Hematopoietic multipotent progenitor cell treated with erythropoietin and hydrocortisone succinate and interleukin-3 and kit ligand, for 17 days (in vitro differentiated cells): Measurements from ENCODE around the gene AMPD3.

Experiments
- DNase-seq: peaks from one replicate; pipeline ENCODE4 v3.0.0-alpha.2; 2015; ENCODE audit warnings: low spot score

Gene AMPD3

DNA sequence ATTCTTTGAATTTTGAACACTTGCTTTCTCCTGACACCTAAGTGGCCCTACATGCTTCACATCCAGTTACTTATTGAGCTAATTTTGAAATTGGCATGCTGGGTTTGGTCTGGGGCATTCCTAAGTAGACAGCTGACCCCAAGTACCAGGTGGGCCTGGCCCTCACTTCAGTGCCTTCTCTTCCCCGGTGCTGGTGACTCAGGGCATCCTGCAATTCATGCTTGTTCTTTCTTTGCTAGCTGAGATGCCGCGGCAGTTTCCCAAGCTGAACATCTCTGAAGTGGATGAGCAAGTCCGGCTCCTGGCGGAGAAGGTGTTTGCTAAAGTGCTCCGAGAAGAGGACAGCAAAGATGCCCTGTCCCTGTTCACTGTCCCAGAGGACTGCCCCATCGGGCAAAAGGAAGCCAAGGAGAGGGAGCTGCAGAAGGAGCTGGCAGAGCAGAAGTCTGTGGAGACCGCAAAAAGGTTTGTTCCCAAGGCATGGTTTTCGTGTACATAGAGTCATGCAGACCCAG lies 6.3 kb downstream of the AMPD3 start:
- DNase-seq, result no peak

DNA sequence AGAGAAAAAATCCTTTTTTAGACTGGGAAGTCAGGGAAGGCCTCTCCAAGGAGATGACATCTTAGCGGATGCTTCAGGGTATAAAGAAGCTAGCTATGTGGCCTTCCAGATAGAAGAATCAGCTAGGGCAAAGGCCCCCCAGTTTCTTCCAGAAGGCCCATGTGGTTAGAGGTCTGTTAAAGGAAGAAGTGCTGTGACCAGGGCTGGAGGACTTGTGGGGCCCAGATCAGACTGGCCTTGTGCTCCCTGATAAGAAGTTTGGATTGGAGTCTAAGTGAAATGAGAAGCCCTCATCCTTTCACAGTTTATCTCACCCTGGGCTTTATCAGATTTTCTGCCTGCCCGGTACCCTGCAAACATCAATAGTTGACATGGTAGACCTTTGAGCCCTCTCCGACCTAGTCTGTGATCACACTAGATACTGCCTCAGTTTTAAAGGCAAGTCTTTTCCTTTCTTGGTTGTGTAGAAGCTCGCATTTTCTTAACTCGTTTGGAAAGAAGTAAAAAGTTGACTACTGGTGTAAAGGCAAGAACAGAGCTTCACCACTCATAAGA lies 7.8 kb downstream of the AMPD3 start:
- DNase-seq, result no peak

DNA sequence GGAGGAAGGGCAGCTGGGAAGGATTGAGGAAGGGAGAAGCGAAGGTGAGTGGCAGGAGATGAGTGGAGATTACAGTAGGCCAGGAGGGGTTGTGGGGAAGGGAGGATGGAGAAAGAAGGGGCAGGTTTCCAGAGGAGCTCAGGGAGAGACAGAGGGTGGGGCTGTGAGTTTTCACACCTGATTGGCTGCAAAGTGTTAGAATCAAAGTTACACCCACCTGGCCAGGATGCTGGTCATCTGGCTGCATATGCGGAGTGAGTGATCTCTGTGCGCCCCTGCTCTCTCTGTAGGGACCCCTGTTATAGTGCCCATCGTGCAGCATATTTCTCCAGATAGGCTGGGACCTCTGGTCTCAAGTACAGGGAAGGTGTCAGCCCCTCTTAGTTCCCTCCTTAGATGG lies 18.3 kb downstream of the AMPD3 start:
- no peak for DNase-seq

DNA sequence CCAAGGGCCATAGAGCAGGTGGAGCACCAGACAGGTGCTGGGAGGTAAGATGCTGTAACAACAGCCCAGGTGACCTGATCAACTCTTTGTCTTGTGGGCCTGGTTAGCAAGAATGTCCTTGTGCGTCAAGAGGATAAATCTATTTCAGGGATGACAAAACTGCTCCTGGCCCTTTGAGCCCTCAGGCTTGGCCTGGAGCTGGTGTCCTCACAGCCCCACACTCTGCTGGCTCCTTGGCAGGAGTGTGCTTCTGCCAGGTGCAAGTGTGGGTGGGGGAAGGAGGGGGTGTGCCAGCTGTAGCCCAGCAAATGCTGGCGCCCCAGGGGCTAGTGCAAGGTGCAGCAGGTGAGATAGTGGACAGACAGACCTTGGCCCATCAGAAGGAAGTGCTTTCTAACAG lies 19.5 kb downstream of the AMPD3 start:
- DNase-seq, result no peak

DNA sequence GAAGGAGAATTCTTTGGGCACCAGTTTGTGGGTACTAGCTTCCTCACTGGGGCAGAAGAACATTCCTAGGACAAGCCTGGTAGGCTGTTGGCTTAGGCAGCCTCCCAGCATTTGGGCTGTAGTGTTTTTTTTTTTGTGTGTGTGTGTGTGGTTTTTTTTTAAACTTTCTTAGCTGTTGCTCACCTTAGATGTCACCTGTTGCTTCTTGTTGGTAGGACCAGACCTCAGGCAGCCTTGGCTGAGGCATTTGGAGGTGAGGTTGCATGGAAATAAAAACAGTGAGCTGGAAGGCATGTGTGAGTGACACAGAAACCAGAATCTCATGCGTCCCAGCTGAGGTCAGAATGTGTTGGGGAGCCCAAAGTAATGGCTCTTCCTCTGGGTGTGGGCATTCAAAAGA lies 21.3 kb downstream of the AMPD3 start:
- DNase-seq, result no peak

DNA sequence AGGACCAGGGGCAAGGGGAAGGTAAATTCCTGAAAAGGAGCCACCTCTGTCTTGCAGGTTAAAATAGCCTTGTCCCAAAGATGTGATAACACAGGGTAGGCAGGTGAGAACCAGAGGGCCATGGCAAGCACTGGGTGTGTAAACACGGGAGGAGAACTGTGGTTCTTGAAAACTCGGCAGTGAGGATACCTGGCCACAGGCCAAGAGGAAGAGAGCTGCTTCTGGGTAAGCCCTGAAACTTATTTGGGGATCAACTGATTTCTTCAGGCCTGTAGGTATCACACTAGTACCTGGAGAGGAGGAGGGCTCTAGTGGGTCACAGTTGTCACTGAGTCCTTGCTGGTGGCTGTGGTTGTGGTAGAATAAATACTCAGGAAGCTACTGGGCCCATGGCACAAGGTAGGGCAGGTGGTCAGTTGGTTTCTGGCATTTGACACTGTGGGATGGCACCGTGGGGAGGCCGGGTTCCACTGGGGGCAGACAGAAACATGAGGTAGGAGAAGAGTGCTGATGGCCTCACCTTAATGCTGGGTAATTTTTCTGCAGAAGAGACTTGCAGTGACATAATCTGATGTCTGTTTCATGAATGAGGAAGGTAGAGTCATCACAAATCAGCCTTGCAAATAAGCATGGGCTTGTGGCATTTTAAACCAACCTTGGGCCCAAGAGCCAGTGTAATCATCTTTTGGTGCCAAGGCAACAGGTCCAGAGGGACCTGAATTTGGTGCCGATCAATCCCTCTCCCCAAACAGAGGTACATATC lies 22.0 kb downstream of the AMPD3 start:
- no peak for DNase-seq

DNA sequence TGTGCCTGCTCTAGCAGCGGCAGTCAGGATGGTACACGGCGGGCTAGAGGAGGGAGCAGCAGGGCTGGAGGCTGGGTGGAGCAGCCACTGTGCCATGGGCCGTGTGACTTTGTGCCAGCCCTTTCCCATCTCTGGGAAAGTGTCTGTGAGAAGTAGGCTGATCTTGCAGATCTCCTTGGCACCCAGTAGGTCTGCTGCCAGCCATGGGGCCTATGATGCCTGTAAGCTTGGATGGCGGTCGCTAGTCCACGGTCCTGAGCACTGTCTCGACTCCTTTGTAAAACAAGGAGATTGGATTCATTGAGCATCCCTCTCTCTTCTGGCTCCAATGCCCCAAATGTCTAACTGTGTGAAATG lies 22.6 kb downstream of the AMPD3 start:
- DNase-seq, result no peak

DNA sequence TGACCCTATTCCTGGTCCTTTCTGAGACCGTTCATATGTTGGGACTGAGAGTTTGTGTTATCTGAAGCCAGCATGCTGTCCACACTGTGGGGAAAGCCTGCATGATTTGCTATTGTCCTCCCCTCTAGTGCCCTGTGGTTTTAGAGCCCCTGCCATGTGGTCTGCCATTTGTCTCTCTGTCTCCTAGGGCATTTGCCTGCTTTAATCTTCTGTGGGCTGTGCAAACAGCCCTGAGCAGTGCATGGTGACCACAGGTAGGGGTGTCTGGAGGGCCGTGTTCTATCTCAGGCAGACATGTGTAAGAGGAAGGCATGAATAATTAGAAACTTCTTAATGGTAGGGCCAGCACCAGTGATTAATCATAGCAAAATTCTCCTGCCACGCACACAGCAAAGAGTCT lies 23.0 kb downstream of the AMPD3 start:
- DNase-seq, result no peak

DNA sequence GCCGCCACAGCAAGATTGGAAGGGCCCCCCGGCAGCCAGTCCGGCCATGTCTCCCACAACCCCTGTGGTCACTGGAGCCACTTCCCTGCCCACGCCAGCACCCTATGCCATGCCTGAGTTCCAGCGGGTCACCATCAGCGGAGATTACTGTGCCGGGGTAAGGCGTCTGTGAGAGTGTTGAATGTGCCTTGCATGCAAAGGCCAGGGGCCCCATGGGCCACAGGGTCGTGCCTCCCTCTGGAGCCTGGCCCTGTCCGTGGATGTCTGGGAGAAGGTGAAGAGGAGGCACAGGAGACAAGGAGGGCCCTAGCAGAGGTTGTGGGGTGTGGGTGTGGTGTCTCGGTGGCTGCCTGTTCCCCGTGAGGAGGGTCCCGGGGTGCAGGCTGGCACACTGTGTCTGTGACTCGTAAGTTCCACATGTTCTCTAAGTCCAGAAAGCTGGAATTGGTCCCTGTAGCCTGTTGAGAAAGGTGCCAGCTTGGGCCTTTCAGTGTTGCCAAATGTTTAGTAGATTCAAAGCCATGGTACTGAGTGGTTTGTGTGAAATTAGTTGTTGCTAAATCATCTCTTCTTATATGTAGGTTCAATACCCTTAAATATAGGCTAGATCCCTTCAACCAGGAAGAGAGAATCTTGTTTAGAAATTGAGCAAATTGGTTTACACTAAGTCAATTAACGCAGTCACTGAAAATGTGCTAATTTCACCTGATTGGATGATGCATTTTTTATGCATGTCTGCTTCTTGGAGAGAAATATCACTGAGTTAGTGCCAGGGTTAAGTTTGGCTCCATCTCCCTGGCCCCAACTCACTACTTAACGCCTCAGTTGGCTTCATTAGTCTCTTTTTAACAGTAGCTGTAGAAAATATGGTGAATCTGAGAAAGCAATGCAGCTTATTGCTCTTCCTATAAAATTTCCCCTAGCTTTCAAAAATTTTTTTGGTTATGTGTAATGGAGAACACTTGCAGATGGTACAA lies 23.8 kb downstream of the AMPD3 start:
- DNase-seq, result no peak

DNA sequence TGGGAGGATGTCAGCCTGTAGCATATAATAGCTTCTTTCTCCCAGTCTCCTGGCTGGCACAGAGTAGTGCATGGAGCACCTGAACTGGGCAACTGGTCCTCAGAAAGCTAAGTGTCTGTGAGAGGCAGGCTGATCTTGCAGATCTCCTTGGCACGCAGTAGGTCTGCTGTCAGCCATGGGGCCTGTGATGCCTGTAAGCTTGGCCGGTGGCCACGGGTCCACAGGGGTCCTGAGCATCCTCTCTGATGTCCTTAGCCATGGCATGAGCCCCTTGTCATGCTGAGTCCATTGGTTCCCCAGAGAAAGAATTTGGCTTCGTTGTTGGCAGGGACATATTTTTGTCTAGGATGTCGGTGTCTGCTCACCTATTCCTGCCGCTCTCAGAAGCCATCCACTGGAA lies 25.0 kb downstream of the AMPD3 start:
- DNase-seq, result no peak

DNA sequence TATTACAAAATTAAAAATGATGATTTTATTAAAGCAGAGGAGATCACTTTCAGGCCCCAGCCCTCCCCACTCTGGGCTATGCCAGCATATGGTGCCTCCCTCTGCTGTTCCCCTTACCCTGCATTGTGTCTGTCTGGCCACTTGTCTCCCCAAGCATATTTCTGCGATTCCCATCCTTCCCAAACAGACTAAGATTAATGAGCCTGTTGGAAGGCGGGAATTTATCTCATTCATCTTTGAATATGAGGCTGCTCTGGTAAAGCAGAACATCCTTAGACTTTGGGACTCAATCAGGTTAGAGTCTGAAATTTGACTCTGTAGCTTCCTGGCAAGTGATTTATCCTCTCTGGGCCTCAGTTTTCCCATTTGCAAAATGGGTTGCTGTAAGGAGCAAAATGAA lies 25.7 kb downstream of the AMPD3 start:
- no peak for DNase-seq

DNA sequence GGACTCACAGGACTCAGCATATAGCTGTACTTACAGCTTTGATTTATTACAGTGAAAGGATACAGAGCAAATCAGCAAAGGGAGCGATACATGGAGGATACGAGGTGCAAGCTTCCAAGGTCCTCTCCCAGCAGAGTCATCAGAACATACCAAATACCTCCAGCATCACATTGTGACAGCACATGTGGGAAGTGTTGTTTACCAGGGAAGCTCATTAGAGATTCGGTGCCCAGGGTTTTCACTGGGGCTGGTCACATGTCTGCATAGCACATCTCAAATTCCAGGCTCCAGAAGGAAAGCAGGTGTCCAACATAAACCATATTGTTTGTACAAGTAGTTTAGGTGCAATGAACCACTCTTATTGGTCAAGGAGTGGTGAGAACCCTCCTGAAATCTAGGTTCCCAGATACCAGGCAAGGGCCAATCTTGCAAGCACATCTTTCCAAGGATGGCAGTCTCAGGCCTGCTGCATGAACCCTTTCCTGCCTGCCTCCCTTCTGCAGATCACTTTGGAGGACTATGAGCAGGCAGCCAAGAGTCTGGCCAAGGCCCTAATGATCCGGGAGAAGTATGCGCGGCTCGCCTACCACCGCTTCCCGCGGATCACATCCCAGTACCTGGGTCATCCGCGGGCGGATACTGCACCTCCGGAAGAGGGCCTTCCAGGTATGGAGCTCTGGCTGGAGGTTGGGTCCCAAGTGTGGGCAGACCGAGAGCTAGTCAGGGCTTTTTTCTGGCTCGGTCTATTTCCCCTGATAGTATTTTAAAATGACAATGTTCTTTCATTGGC lies 26.7 kb downstream of the AMPD3 start:
- DNase-seq, result no peak

DNA sequence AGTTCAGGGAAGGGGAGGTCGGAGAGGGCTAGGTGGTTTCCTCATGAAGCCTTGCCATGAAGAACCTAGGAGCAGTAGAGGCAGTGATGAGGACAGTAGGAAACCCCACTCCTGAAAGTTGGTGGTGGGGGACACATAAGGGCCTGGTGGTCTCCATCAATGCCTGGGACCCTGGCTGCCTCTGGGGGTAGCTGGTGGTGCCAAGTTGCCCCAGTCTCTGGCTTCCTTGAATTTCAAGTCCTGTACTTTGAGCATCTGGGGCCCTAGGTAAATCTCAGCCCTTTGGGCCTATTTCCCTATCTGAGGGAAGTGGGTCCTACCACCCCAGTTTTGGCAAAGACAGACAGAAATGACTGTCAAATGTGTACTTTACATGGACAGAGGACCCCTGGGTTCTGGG lies 28.1 kb downstream of the AMPD3 start:
- DNase-seq, result no peak

DNA sequence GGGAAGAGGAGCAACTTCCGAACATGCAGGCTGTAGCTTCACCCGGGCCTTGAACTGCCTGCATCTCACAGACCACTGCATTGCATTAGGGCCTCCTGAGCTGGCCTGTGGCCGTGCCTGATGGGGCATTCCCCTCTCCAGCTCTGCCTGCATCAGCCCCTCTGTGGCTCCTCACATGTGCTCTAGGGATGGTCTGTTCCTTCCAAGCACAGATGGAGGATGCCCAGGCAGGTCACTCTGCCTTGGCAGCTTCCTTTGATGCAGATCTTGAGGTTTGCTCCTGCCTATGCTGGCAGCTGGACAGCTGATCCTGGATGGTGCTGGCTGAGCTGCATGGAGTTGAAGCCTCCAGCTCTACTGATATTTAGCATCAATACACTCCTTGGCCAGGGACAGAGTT lies 28.5 kb downstream of the AMPD3 start:
- no peak for DNase-seq

DNA sequence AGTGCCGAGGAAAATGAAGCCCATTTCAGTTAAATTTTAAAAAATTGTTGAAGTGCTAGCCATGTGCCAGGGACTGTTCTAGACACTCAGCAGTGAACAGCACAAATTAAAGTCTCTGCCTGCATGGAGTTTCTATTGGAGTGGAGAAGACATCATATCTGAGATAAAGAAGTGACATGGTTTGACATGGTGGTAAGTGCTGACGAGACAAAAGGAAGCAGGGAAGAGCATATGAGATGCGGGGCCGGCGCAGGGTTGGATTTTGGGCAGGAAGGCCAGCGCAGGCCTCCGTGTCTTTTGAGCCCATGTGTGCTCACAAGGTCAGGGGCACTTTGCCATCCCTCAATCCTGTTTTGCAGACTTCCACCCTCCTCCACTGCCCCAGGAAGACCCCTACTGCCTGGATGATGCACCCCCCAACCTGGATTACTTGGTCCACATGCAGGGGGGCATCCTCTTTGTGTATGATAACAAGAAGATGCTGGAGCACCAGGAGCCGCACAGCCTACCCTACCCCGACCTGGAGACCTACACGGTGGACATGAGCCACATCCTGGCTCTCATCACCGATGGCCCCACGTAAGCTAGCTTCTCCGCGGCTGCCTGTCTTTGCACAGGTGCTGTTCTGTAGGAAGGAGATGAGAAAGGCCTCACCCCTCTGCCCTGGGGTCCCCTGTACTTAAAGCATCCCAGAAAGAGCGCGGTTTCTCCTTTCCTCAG lies 29.6 kb downstream of the AMPD3 start:
- DNase-seq, result no peak

DNA sequence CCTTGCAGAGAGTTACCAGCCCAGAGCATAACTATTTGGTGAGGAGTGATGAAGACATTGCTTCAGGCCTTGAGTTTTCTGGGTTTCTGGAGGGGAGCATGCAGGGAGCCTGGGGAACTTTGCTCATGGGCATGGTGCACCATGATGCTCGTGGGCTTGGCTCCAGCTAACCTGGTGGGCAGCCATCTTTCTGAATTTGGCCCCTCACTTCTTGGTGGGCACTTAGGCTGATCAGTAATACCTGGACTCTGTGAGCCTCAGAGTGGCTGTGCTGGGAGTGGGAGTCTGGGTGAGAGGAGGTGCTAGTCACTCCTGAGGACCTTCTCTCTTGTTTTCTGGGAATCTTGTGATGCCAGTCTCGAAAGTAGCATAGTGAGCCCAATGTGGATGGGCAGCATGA lies 30.6 kb downstream of the AMPD3 start:
- no peak for DNase-seq

DNA sequence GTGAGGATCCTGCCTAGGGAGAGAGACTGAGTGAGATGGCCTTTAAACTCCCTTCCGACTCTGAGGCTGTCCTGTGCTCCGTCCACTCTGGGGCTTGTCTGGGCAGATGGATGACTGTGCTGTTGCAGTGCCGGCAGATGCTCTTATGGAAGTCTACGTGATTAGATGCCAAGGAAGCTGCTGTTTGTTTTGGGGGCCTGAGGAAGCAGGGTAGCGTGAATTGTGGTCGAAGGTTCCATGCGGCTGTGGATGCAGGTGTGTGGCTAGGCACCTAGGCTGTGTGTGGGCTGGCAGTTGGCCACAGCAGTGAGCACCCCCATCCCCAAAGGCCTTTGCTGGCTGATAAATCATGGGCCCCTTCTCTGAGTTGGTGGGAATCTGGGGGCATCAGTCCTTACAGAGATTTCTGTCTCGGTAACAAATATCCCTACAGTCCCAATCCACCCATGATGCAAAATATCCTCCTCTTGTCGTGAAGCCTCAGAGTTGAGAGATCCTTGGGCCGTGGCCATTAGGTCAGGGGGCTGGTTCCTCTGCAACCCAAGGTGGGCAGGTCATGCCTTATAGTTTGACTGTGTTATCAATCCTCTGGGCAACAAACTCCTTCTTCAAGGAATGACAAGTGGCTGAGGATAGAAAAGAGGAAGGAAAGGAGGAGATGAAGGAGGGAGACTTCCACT lies 31.2 kb downstream of the AMPD3 start:
- DNase-seq, result no peak

DNA sequence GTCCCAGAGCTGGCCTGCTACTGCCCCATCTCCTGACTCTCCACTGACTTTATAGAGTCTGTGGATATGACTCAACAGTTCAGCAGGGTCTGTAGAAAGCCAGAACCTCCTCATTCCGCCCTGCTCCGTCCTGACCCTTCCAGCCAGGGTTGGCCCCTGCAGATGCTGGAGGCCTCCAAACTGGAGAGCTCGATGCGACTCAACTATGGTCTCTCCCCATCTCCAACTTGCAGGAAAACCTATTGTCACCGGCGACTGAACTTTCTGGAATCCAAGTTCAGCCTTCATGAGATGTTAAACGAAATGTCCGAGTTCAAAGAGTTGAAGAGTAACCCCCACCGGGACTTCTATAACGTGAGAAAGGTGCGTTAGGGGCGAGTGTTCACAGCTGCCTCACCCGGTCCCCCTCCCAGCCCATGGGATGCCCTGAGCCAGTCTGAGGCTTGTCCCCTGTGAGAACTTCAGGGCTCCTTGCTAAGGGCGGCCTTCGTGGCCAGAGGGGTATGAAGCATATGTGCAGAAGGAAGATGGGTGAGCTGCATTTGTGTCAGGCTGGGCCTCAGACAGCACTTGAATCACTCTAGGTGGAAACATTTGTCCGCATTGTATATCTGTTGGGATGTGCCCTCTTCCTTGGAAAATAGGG lies 32.1 kb downstream of the AMPD3 start:
- no peak for DNase-seq

DNA sequence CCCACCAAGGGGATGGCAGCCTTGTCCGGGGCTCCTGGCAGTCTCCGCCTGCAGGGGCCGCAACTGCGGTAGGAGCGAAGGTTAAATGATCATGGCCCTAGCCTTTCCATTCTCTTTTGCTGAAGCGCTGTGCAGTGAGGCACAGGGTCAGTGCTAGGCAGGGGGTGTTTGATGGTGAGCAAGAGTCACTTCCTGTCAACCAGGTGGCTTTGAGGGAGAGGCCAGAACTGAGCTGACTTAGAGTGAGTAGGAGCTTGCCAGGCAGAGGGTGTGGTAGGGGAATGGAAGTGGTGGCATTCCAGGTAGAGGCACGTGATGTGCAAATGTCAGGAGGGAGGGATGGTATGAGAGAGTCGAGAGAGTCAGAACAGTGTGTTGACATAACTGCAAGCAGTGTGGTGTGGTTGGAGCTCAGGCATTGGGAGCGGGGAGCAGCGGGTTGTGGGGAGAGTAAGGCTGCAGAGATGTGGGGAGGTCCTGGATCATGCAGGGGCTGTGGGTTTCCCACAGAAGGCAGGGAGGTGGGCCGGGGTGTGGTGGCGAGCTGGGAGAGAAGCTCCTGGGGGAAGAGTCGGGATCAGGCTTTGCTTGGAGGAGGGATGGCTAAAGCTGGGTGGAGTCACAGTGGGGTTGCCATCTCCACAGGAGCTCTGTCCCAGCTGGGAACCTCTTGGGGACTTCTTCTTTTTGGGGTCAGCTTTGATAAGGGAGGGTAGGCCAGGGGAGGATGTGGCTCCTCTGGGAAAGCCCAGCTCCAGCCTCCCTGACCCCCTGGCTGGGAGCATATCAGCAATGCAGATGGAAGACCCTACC lies 33.3 kb downstream of the AMPD3 start:
- no peak for DNase-seq
